Measurements from ENCODE around the gene WDR74.
A peak's percentile ranks its signal among the peaks of the same experiment; 100 is the strongest.

DNA sequence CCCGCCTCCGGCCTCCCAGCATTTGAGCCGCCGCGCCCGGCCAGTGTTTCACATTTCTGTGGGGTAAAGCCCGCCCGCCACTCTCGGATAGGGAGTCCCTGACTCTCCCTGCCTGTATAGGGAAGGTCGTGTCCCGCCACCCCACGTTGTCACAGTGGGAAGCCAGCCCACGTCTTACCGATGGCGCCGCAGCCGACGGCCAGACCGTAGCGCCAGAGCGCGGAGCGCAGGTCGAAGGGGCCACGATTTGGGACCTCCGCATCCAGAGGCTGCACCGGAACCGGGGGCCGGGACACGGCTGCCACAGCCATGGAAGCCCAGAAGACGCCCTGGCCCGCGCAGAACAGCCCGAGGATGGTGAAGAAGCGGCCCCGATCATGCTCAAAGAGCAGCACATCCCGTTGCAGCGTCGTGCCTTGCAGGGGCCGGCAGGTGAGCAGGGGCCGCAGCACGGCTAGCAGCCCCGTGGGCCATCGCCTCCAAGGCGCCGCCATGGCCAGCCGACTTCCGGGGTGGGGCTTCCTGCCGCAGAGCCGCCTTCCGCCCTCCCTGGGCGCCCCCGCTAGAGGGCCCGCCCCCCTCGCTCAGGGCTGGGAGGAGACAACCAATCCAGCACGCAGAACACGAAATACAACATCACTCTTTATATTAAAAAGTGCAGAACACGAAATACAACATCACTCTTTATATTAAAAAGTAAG, 47.7 kb downstream of the WDR74 start, which contains the start of gene TMEM223:
- TF ChIP-seq POLR2AphosphoS5 (IDR thresholded peaks at IDR 0.05) (peak; percentile 88), POLR2A (IDR thresholded peaks at IDR 0.05) (peak; percentile 71 to 80), EP300 (IDR thresholded peaks at IDR 0.05) (no peak)
- TF ChIP-seq, protein P1, sequence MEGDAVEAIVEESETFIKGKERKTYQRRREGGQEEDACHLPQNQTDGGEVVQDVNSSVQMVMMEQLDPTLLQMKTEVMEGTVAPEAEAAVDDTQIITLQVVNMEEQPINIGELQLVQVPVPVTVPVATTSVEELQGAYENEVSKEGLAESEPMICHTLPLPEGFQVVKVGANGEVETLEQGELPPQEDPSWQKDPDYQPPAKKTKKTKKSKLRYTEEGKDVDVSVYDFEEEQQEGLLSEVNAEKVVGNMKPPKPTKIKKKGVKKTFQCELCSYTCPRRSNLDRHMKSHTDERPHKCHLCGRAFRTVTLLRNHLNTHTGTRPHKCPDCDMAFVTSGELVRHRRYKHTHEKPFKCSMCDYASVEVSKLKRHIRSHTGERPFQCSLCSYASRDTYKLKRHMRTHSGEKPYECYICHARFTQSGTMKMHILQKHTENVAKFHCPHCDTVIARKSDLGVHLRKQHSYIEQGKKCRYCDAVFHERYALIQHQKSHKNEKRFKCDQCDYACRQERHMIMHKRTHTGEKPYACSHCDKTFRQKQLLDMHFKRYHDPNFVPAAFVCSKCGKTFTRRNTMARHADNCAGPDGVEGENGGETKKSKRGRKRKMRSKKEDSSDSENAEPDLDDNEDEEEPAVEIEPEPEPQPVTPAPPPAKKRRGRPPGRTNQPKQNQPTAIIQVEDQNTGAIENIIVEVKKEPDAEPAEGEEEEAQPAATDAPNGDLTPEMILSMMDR (IDR thresholded peaks at IDR 0.05) = peak in 3 of 4 experiments; percentile 26 to 49 (median 26)

All from gastroesophageal sphincter (tissue), 3 donors.